GF-D8 (cell line): ENCODE measurements around the gene IFNG-AS1.

Experiments
- DNase-seq: peaks from one replicate; lab custom pipeline; 2025; lab: John Stamatoyannopoulos, UW

The IFNG-AS1 gene

DNA sequence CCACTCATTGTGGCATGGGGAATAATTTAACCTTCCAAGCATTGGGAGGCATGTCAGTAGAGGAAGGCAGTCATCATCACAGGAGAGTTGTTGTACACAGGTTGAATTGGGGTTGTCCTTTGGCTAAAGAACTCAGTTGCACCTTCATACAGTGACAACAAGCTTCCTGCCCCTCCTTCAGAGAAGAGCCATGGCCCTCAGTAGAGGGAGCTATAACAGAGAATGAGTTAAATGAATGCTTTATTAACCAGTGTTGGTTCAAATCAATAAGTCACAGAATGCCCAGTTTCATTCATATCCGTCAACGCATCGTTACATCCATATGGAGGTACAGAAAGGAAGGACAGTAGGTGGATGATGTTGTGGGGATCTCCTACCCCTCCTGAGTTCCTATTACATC, 4.8 kb downstream of the IFNG-AS1 start:
- DNase-seq, result no peak

- DNase-seq, result no peak
Measured at GRCh38 chr12:67996347-67996746, 7.1 kb downstream of the IFNG-AS1 start.

DNA sequence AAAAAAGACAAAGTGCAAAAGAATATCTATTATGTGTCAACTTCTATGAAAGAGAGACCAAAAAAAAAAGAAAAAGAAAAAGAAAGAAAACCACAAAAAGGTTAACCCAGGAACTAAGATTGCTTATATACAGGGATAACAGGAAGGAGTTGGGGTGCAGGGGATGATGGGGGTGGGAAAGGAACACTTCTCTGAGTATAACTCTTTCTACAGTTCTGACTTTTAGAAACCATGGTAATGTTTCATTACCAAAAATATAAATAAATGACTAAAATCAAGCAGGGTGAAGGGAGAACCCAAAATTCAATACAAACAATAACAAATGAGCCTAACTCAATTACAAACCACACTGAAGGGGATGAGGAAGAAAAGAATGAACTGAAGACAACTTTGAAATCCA, 9.1 kb downstream of the IFNG-AS1 start:
- no peak for DNase-seq

DNA sequence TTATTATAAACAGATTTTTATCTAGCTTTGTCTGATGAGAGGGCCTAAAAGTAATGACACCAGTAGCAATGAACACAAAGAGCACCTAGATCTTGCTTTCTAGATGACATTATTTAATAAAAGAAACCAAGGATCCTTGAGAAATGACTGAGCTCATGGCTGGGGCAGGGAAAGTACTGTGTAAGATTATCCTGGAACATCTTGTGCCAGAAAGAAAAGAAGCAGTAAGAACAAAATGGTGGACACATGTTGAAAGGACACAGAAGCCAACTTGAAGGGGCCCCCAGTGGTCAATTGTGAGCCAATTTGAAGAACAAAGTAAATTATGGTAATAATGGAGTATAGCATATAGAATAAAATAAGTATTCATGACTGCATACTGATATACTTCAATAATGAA, 10.0 kb downstream of the IFNG-AS1 start:
- no peak for DNase-seq

- no peak for DNase-seq
Measured at GRCh38 chr12:68001486-68002466, 12.5 kb downstream of the IFNG-AS1 start.

- no peak for DNase-seq
Measured at GRCh38 chr12:68003777-68004176, 14.5 kb downstream of the IFNG-AS1 start.

DNA sequence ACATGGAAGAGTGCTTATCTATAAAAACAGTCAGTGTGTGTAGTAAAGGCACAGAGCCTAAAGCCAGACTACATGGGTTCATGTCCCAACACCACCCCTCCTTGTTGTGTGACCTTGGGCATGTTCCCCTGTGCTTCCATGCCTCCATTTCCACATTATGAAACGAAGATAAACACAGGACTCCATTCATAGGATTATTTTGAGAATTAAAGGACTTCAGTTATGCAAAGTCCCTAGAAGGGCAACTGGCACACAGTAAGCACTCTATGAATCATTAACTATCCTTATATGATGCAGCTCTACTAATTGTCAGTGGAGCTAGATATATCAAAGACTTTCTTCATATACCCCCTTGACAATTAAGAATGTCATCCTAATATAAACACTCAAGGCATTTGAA, 17.8 kb downstream of the IFNG-AS1 start:
- no peak for DNase-seq

DNA sequence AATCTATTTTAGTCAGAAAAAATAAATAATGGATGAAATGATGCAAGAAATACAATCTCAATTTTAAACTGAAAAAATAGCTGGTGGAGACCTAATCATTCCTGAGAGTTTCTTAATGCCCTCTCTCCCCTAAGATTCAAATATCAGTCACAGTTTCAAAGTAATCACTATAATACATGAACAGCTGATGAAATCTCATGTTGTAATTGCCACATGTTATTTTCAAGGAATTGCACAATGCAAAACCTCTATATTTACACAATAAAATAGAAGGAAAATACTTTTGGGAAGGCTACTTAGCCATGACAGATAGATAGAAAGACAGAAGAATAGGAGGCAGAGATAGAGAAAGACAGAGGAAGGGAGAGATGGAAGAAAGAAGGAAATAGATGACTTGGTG, 18.2 kb downstream of the IFNG-AS1 start:
- DNase-seq, result no peak

DNA sequence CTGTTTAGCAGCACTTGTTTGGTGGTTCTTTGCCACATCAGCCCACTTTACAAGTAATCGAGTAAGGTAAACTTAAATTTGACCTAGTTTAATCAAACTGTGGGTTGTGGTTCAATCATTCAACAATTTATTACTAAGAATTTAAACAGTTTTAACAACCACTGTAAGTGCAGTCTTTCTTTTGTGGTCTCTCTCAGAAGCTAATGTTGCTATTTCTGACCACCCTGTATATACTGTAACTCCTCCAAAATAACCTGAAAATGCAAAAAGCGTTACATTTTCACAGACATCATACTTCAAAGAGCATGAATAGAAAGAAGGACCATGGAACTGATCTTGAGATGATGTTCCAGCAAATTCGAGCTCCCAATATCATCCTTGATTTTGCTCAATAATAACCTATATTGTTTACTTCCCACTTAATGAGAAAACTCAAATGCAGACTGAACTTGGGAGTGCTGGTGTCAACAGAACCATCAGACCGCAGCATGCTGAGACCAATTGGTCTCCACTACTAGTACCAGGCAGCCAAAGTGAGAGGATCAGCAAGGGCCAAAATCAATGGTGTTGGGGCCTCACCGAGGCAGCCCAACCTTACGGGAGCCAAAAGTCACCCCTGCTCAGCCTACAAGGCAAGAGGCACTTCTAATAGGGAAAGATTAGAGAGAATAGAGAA, 22.1 kb downstream of the IFNG-AS1 start:
- no peak for DNase-seq

GRCh38 chr12:68011882-68012207, 22.6 kb downstream of the IFNG-AS1 start:
- DNase-seq, result no peak

GRCh38 chr12:68012712-68013111, 23.5 kb downstream of the IFNG-AS1 start:
- peak; percentile 2 for DNase-seq

GRCh38 chr12:68013181-68013580, 23.9 kb downstream of the IFNG-AS1 start:
- no peak for DNase-seq

DNA sequence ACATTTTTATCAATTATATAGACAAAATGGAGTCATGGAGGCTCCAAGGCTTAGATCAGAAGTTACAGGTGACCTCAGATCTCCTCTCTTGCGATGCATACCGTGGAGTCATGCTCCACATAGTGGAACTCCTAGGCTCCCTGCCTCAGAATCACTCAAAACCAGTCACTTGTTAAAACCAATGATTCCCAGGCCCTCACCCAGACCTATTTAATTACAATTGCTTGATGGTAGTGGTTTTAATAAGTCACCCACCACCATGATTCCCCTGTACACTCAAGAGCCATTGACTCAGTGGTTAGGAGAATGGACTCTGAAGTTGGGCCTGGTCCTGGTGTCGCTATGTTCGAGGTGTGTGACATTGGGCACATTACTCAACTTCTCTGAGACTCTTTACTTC, 26.9 kb downstream of the IFNG-AS1 start:
- no peak for DNase-seq

DNA sequence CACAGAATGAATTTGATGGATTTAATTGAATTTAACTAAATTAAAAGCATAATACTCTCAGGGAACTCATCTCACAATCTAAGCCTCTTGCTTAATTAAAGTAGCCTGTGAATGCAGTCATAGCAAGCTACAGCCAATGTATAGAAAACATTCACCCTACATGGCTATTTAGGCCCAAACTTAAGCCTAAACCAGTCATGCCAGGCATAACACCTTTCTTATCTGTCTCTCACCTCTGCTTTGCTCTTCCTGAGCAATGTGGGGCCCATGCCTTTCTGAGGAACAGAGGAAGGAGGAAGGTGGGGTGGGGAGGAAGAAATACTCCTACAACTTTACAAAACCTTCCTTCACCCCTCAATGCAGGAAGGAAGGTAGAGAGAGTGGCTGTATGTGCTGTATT, 29.1 kb downstream of the IFNG-AS1 start:
- no peak for DNase-seq

- no peak for DNase-seq
Measured at GRCh38 chr12:68020049-68020448, 30.8 kb downstream of the IFNG-AS1 start.

GRCh38 chr12:68020699-68021098, 31.5 kb downstream of the IFNG-AS1 start:
- no peak for DNase-seq

- no peak for DNase-seq
Measured at GRCh38 chr12:68028647-68029046, 39.4 kb downstream of the IFNG-AS1 start.

GRCh38 chr12:68030248-68030647, 41.0 kb downstream of the IFNG-AS1 start:
- no peak for DNase-seq

DNA sequence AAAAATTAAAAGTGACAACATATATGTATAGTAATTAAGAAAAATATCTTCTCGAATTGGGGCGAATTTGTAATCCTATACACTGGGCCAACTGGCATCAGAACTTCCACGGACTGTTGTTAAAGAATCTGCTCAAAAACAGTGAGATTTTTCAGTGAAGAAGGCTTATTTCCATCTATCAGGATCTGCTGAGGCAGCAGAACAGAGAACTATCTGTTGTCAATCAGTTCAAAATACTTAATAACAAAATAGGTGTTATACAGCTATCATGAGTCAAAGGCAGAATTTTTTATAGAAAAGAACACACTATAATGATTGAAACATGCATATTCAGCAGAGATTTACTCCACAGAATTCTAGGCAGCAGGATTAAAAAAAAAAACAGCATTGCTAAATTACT, 41.9 kb downstream of the IFNG-AS1 start:
- no peak for DNase-seq

- DNase-seq, result no peak
Measured at GRCh38 chr12:68031881-68032739, 42.9 kb downstream of the IFNG-AS1 start.

- DNase-seq, result no peak
Measured at GRCh38 chr12:68034567-68034966, 45.3 kb downstream of the IFNG-AS1 start.

DNA sequence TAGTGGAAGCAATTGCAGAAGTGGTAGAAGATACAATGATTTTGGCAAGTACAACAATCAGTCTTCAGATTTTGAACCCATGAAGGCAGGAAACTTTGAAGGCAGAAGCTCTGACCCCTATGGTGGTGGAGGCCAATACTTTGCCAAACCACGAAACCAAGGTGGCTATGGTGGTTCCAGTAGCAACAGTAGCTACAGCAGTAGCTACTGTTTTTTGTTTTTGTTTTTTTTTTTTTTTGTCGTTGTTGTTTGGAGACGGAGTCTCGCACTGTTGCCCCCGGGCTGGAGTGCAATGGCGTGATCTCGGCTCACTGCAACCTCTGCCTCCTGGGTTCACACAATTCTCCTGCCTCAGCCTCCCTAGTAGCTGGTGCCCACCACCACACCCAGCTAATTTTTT, 47.4 kb downstream of the IFNG-AS1 start:
- DNase-seq, result no peak
